ENCODE results near the gene TCERG1L.

The TCERG1L gene

DNA sequence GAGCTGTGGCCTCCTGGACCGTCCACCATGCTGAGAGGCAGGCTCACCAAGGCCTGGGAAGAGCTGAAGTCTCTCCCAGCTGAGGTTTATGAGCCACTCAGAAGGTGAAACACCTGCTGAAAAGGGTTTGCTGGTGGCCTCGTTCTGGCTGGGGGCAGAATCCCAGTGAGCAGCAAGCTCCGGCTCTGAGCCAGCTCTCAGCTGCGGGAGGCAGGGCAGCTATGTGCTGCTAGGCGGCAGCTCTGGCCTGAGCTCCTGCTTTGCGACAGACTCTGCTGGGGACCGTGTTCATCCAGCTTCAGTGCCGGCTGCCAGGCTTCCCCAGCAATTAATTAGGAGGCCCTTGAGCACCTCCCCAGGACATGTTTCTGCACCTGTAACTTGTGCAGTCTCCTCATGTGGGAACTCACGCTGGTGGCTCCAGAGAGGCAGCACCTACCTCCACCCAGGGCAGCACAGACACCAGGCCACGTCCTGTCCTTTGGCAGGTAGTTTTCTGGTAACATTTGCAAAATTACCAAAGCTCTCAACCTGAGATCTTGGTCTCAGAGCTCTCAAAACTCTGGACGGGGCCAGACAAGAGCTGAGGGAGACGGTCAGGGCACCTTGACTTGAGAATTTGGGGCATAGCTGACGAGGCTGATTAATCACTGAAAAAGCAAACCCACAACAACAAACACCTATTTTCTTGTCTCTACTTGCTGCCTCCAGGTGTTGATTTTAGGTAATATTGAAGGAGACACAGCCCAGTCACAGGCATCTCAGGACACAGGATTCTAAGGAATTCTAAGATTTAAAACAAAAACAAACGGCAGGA lies 185.0 kb downstream of the TCERG1L start:
- Histone ChIP-seq H3K79me2 (ENCODE audit: insufficient read depth, low read length) (no peaks in the 10 kb centered on the region), H3K9me3 (ENCODE audit: insufficient read depth, low read depth, low read length) (peaks cover 14% of the 10 kb centered on the region; the same call in 1 of the 2 replicates), H3K9me2 (replicated peaks; ENCODE audit: low read depth, low read length) (no peaks in the 10 kb centered on the region), H3K4me2 (ENCODE audit: low read depth, low read length, poor library complexity, severe bottlenecking) (no peak overlapping the region), H3F3A (ENCODE audit: low read depth) (no peaks in the 10 kb centered on the region), H3K4me1 (ENCODE audit: insufficient read depth, low read length, poor library complexity, severe bottlenecking) (no peaks in the 10 kb centered on the region), H3K4me3 (ENCODE audit: low read length, poor library complexity, severe bottlenecking) (no peak overlapping the region), H4K20me1 (ENCODE audit: insufficient read depth, low read length, poor library complexity, severe bottlenecking) (no peaks in the 10 kb centered on the region), H3K36me3 (ENCODE audit: insufficient read depth, low read length) (no peaks in the 10 kb centered on the region), H2AFZ (ENCODE audit: low read length) (no peak overlapping the region), H3K27me3 (ENCODE audit: insufficient read depth, low read length, poor library complexity, severe bottlenecking) (no peaks in the 10 kb centered on the region), H3K9ac (ENCODE audit: low read depth, low read length, poor library complexity, severe bottlenecking) (no peak overlapping the region)
- TF ChIP-seq, protein P1, sequence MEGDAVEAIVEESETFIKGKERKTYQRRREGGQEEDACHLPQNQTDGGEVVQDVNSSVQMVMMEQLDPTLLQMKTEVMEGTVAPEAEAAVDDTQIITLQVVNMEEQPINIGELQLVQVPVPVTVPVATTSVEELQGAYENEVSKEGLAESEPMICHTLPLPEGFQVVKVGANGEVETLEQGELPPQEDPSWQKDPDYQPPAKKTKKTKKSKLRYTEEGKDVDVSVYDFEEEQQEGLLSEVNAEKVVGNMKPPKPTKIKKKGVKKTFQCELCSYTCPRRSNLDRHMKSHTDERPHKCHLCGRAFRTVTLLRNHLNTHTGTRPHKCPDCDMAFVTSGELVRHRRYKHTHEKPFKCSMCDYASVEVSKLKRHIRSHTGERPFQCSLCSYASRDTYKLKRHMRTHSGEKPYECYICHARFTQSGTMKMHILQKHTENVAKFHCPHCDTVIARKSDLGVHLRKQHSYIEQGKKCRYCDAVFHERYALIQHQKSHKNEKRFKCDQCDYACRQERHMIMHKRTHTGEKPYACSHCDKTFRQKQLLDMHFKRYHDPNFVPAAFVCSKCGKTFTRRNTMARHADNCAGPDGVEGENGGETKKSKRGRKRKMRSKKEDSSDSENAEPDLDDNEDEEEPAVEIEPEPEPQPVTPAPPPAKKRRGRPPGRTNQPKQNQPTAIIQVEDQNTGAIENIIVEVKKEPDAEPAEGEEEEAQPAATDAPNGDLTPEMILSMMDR (conservative IDR thresholded peaks at IDR 0.05; ENCODE audit: low read length), result no peak
- no peak for TF ChIP-seq EZH2phosphoT487 (IDR thresholded peaks at IDR 0.05; ENCODE audit: borderline replicate concordance)

DNA sequence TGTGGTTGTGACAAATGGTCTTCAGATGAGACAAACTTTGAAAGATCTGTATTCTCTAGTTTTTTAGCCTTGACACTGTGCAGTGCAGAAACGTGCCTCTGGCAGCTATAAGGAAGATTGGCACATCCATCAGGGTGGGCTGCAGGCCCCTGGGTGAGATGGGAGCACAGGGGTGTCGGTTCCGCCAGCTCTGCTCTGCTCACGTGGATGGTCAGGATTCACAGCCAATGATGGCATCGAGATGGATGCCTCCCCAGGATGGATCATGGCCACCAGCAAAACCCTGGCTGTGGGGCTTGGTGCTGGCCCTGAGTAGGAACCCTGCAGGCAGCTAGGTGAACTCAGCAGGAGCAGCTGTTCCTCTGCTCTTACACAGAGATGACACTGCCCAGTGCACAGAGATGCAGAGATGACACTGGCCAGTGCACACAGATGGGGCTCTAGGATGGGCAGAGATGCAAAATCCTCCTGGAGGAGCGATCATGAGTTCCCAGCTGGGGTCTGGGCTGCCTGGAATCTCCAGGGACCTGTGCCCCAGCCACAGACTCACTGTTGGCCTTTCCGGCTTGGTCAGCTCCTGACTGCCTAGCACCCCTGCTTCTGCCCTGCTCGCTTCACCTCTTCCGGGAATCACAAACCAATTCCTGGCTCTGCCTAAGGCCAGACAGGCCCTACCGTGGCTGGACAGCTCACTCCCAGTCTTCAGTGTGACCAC lies 185.9 kb downstream of the TCERG1L start:
- H3F3A ChIP-seq (ENCODE audit: low read depth), result no peaks in the 10 kb centered on the region
- no peak overlapping the region for H3K9ac ChIP-seq (ENCODE audit: low read depth, low read length, poor library complexity, severe bottlenecking)
- H2AFZ ChIP-seq (ENCODE audit: low read length), result no peak overlapping the region
- H3K27me3 ChIP-seq (ENCODE audit: insufficient read depth, low read length, poor library complexity, severe bottlenecking), result no peaks in the 10 kb centered on the region
- no peaks in the 10 kb centered on the region for H3K4me1 ChIP-seq (ENCODE audit: insufficient read depth, low read length, poor library complexity, severe bottlenecking)
- no peaks in the 10 kb centered on the region for H3K79me2 ChIP-seq (ENCODE audit: insufficient read depth, low read length)
- TF ChIP-seq EZH2phosphoT487 (IDR thresholded peaks at IDR 0.05; ENCODE audit: borderline replicate concordance), result no peak
- TF ChIP-seq, protein P1 (conservative IDR thresholded peaks at IDR 0.05; ENCODE audit: low read length), result no peak
- H3K9me3 ChIP-seq (ENCODE audit: insufficient read depth, low read depth, low read length), result peaks cover 16% of the 10 kb centered on the region; the same call in 1 of the 2 replicates
- H3K4me2 ChIP-seq (ENCODE audit: low read depth, low read length, poor library complexity, severe bottlenecking), result no peak overlapping the region
- H3K4me3 ChIP-seq (ENCODE audit: low read length, poor library complexity, severe bottlenecking), result no peak overlapping the region
- no peaks in the 10 kb centered on the region for H4K20me1 ChIP-seq (ENCODE audit: insufficient read depth, low read length, poor library complexity, severe bottlenecking)
- H3K36me3 ChIP-seq (ENCODE audit: insufficient read depth, low read length), result no peaks in the 10 kb centered on the region
- H3K9me2 ChIP-seq (replicated peaks; ENCODE audit: low read depth, low read length), result no peaks in the 10 kb centered on the region

DNA sequence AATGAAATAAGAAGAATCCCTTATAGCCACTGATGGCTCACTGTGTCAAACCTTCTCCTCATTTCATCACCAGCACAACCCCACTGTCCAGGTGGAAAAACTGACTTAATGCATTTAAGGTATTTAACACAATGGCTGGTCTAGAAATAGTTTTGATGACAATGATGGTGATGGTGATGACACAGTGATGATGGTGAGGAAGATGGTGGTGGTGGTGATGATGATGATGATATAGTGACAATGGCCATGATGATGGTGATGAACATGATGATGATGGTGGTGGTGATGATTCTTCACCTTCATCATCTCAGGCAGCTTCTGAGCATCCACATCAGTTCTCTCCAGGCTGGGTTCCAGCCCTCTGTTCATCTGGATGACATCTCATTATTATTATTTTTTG lies 186.6 kb downstream of the TCERG1L start:
- H3K9me3 ChIP-seq (ENCODE audit: insufficient read depth, low read depth, low read length), result peaks cover 17% of the 10 kb centered on the region; the same call in 1 of the 2 replicates
- no peak overlapping the region for H3K4me2 ChIP-seq (ENCODE audit: low read depth, low read length, poor library complexity, severe bottlenecking)
- no peak overlapping the region for H3K9ac ChIP-seq (ENCODE audit: low read depth, low read length, poor library complexity, severe bottlenecking)
- no peaks in the 10 kb centered on the region for H3K27me3 ChIP-seq (ENCODE audit: insufficient read depth, low read length, poor library complexity, severe bottlenecking)
- TF ChIP-seq EZH2phosphoT487 (IDR thresholded peaks at IDR 0.05; ENCODE audit: borderline replicate concordance), result no peak
- TF ChIP-seq, protein P1 (conservative IDR thresholded peaks at IDR 0.05; ENCODE audit: low read length), result no peak
- no peaks in the 10 kb centered on the region for H3K36me3 ChIP-seq (ENCODE audit: insufficient read depth, low read length)
- no peak overlapping the region for H3K4me3 ChIP-seq (ENCODE audit: low read length, poor library complexity, severe bottlenecking)
- no peaks in the 10 kb centered on the region for H3K4me1 ChIP-seq (ENCODE audit: insufficient read depth, low read length, poor library complexity, severe bottlenecking)
- H3K9me2 ChIP-seq (replicated peaks; ENCODE audit: low read depth, low read length), result no peaks in the 10 kb centered on the region
- H2AFZ ChIP-seq (ENCODE audit: low read length), result no peak overlapping the region
- H3K79me2 ChIP-seq (ENCODE audit: insufficient read depth, low read length), result no peaks in the 10 kb centered on the region
- H3F3A ChIP-seq (ENCODE audit: low read depth), result no peaks in the 10 kb centered on the region
- no peaks in the 10 kb centered on the region for H4K20me1 ChIP-seq (ENCODE audit: insufficient read depth, low read length, poor library complexity, severe bottlenecking)
